ENCODE data around the gene TRIM40. TPM values are rescaled to one million over a fixed set of nuclear protein-coding genes. Genes with fewer than 3 reads are reported as not detected.

Gene TRIM40
- total RNA-seq, 1 donor from 2014 or later = not detected

- peaks cover 47% of the 10 kb centered on the region for H3K27me3 ChIP-seq (ENCODE audit: control insufficient read depth, insufficient read depth, low read length)
- DNase-seq (ENCODE audit: low read depth) = no peak
- TF ChIP-seq CTCF (IDR thresholded peaks at IDR 0.05; ENCODE audit: insufficient read depth, low read length, poor library complexity, severe bottlenecking) = peak; percentile 78
- no peak overlapping the region for H3K4me3 ChIP-seq (ENCODE audit: low read depth, low read length)
- no peaks in the 10 kb centered on the region for H3K36me3 ChIP-seq (ENCODE audit: control insufficient read depth, insufficient read depth, low read length)
Observed at GRCh38 chr6:30169658-30170614, 34.0 kb downstream of the TRIM40 start.

GRCh38 chr6:30171677-30172471 is 35.9 kb downstream of the TRIM40 start:
- no peaks in the 10 kb centered on the region for H3K36me3 ChIP-seq (ENCODE audit: control insufficient read depth, insufficient read depth, low read length)
- TF ChIP-seq CTCF (IDR thresholded peaks at IDR 0.05; ENCODE audit: insufficient read depth, low read length, poor library complexity, severe bottlenecking) = no peak
- DNase-seq (ENCODE audit: low read depth) = no peak
- no peak overlapping the region for H3K4me3 ChIP-seq (ENCODE audit: low read depth, low read length)
- H3K27me3 ChIP-seq (ENCODE audit: control insufficient read depth, insufficient read depth, low read length) = peaks cover 51% of the 10 kb centered on the region

- Histone ChIP-seq H3K4me3 (ENCODE audit: low read depth, low read length) (no peak overlapping the region), H3K36me3 (ENCODE audit: control insufficient read depth, insufficient read depth, low read length) (no peaks in the 10 kb centered on the region), H3K27me3 (ENCODE audit: control insufficient read depth, insufficient read depth, low read length) (peaks cover 45% of the 10 kb centered on the region)
- TF ChIP-seq CTCF (IDR thresholded peaks at IDR 0.05; ENCODE audit: insufficient read depth, low read length, poor library complexity, severe bottlenecking) = no peak
- no peak for DNase-seq (ENCODE audit: low read depth)
Observed at GRCh38 chr6:30172681-30173080, 36.7 kb downstream of the TRIM40 start.

- no peaks in the 10 kb centered on the region for H3K36me3 ChIP-seq (ENCODE audit: control insufficient read depth, insufficient read depth, low read length)
- DNase-seq (ENCODE audit: low read depth) = no peak
- TF ChIP-seq CTCF (IDR thresholded peaks at IDR 0.05; ENCODE audit: insufficient read depth, low read length, poor library complexity, severe bottlenecking) = no peak
- peaks cover 24% of the 10 kb centered on the region for H3K27me3 ChIP-seq (ENCODE audit: control insufficient read depth, insufficient read depth, low read length)
- H3K4me3 ChIP-seq (ENCODE audit: low read depth, low read length) = no peak overlapping the region
Observed at GRCh38 chr6:30175765-30176164, 39.8 kb downstream of the TRIM40 start.

- no peak for TF ChIP-seq CTCF (IDR thresholded peaks at IDR 0.05; ENCODE audit: insufficient read depth, low read length, poor library complexity, severe bottlenecking)
- H3K27me3 ChIP-seq (ENCODE audit: control insufficient read depth, insufficient read depth, low read length) = peaks cover 6% of the 10 kb centered on the region
- H3K36me3 ChIP-seq (ENCODE audit: control insufficient read depth, insufficient read depth, low read length) = no peaks in the 10 kb centered on the region
Observed at GRCh38 chr6:30178837-30179236, 42.9 kb downstream of the TRIM40 start.

More at GRCh38 chr6:30178837-30179236, 42.9 kb downstream of the TRIM40 start:
- DNase-seq (ENCODE audit: low read depth) = no peak
- H3K4me3 ChIP-seq (ENCODE audit: low read depth, low read length) = no peak overlapping the region

Data from kidney epithelial cell (primary cell).